Posterior vena cava (tissue), 2 donors: ENCODE data around the gene MTX2. TPM values are rescaled to one million over a fixed set of nuclear protein-coding genes. Genes with fewer than 3 reads are reported as not detected.

ENCODE experiments used
- DNase-seq: peaks from one replicate; pipeline ENCODE4 v3.0.0-alpha.2; 2020; ENCODE audit warnings: low spot score
- intact Hi-C, 2 donors: fragments of 100-400 bp; cut with DNase I; formaldehyde crosslinking; loops; one replicate each; pipeline versions ENCODE4 v1.14.1 to v1.14.2; 2022 to 2023
- long read RNA-seq, 2 donors: library from polyadenylated mRNA; unstranded; transcript quantifications; one replicate each; pipeline ENCODE4 v2.0.0, GENCODE V29; 2020 to 2021
- total RNA-seq, 2 donors: library from RNA; stranded (reverse); fragmentation: NEBNext Ultra II Directional; extraction: Animal tissue kit (Norgen Biotek cat#: 25700); gene quantifications; one replicate each; pipeline ENCODE4 v1.2.1, GENCODE V29; 2021
- donor health status: DM: yes; HTN: yes; CAD: no.
- donor health status: DM: yes; HTN: yes; CAD: no.

MTX2 gene
- 10 to 100 TPM; 18.7 to 20.1 TPM for total RNA-seq
- long read RNA-seq, donor 1, transcript MTX2-201 (10 exons, 1,364 nt), result major isoform, 11 of 15 reads
- long read RNA-seq, donor 1, partial matches to known transcripts, result 3 of 15 reads
- long read RNA-seq, donor 1, other reads (novel, unspliced or antisense), result 1 of 15 reads
- long read RNA-seq, donor 2, transcript MTX2-202 (11 exons, 1,592 nt), result minor isoform, 10 of 96 reads
- long read RNA-seq, donor 2, transcript MTX2-201 (10 exons, 1,364 nt), result major isoform, 69 of 96 reads
- long read RNA-seq, donor 2, partial matches to known transcripts, result 3 of 96 reads
- long read RNA-seq, donor 2, other reads (novel, unspliced or antisense), result 13 of 96 reads

DNA sequence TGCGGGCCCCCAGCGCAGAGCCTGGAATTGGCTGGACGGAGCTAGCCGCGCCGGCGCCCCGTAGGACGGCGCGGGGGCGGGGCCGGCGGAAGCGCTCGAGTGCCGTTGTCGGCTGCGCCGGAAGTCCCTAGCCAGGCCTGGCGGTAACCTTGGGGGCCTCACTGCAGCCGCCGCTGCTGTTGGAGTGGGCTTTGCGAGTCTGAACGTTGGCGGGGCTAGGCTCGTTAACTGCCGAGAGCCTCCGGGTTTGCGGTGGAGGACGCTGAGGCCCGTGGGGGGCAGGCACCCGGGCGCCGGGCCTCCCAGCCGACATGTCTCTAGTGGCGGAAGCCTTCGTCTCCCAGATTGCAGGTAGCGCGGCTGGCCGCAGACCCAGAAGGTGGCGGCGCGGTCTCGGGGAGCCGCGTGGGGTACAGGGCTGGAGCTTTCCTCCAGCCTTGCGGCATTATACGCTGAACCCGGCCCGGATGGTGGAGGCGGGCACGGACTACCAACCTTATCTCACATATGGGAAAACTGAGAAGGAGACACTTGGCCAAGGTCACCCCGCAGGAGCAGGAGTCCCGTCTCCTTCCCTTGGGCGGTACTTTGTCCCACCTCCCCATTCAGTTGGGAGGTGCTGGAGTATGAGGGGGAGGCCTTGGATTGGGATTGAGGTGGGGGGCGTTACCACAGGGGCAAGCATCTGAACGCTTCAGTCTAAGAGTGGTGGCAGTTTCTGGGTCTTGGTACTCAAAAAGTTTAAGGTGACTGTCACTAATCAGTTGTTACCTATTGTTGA is at the start of gene MTX2:
Gene MTX2, plus strand, starts transcription at position 124 of the 781 bp plus-strand sequence. Its CDS starts 188 bp downstream, at position 312.
- intact Hi-C loops, result no loop called here
- DNase-seq, result peak; percentile 91

- intact Hi-C loops, result no loop called here
- DNase-seq, result no peak
Observed at GRCh38 chr2:176227874-176228273, 41.4 kb upstream of the MTX2 start.

GRCh38 chr2:176234156-176234555 is 35.1 kb upstream of the MTX2 start:
- DNase-seq, result no peak
- intact Hi-C loops, result no loop called here

GRCh38 chr2:176234940-176235339 is 34.3 kb upstream of the MTX2 start:
- DNase-seq, result no peak
- intact Hi-C loops, result no loop called here

- intact Hi-C loops, result no loop called here
- no peak for DNase-seq
Observed at GRCh38 chr2:176237456-176237855, 31.8 kb upstream of the MTX2 start.

DNA sequence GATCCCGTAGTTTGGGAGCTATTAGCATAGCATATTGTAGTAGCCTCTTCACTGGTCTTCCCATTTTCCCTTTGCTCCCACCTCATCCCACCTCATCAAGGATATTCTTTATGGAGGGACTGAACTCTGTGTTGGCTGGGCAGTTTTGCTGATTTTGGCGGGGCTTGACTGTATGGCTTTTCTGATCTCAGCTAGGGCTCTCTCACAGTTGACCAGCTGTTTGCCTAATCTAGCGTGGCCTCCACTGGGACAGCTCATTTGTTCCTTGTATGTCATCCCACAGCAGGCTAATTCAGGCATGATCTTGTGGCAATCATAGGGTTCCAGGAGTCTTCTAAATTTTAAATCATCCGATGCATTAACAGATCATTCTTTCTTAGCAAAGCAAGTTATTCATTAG is 30.2 kb upstream of the MTX2 start:
- intact Hi-C loops, result no loop called here

GRCh38 chr2:176240301-176240700 is 28.9 kb upstream of the MTX2 start:
- DNase-seq, result no peak
- intact Hi-C loops, result no loop called here

More for the DNA sequence above, 30.2 kb upstream of the MTX2 start:
- DNase-seq, result no peak

- no peak for DNase-seq
- intact Hi-C loops, result no loop called here
Observed at GRCh38 chr2:176242276-176242675, 27.0 kb upstream of the MTX2 start.

DNA sequence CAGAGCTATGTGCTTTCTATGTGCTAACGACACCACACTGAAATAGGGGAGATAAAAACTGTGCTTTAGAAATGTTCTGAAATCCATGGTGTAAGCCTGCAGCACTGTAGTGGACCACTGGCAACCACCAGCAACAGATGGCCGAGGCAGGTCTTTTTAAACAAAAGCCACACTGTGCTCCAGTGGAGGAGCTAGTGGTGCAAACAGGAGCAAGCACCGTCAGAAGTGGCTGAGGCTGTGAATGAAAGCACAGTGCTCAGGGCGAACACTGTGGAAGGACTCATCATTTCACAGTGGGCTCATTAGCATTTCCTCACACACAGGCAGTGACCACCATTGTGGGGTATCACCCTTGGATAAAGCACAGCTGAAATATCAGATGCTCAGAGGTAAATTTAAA is 22.9 kb upstream of the MTX2 start:
- no peak for DNase-seq
- intact Hi-C loops, result no loop called here

GRCh38 chr2:176247859-176248258 is 21.4 kb upstream of the MTX2 start:
- no peak for DNase-seq
- intact Hi-C loops, result no loop called here

GRCh38 chr2:176251928-176252327 is 17.3 kb upstream of the MTX2 start:
- no peak for DNase-seq
- intact Hi-C loops, result no loop called here

DNA sequence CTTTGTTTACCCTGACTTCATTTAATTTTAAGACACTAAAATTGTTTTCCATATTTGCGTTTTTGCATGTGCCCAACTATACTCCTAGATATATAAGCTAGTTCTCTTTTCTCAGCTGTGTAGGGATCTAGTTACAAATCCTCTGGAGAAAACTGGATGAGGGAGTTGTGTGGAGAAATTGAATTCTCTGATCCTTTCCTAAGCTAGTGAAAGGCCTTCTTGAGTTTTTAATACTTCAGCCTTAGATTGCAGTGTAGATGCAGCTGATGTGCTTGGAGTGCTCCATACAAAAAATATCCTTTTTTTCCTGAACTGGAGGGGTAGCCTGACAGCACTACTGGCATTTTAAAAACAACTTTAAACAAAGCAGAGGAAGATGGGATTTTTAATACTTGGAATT is 8.6 kb upstream of the MTX2 start:
- no peak for DNase-seq
- intact Hi-C loops, result no loop called here

GRCh38 chr2:176261136-176261535 is 8.1 kb upstream of the MTX2 start:
- DNase-seq, result no peak
- intact Hi-C loops, result no loop called here

GRCh38 chr2:176268976-176269318 is 295 bp upstream of the MTX2 start:
- intact Hi-C loops, result no loop called here
- no peak for DNase-seq

DNA sequence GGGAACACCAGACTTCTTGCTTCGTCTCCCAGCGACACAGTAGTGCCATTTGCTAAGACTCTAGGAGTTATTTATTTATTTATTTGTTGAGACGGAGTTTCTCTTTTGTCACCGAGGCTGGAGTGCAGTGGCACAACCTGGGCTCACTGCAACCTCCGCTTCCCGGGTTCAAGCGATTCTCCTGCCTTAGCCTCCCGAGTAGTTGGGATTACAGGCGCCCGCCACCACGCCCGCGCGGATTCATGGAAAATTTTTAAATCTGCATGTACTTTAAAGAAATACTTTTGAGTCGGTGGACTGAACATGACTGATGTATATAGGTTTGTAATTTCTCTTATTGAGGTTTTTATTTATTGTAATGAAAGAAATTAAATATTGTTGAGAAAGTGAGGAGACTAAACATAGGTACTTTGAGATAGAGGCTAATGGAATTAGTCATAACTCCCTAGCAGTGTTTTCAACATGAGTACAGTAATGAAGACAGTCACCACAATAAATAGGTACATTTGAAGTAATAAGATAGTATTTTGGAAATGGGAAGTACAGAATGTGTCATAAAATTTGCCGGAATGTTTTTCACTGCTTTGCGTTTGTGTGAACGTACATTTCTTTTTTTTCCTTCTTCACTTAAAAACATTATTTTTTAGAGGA is 983 bp downstream of the MTX2 start:
- intact Hi-C loops, result no loop called here

GRCh38 chr2:176272870-176273459 is 3.7 kb downstream of the MTX2 start:
- intact Hi-C loops, result no loop called here
- no peak for DNase-seq

More for the DNA sequence above, 983 bp downstream of the MTX2 start:
- no peak for DNase-seq

- intact Hi-C loops, result no loop called here
- DNase-seq, result no peak
Observed at GRCh38 chr2:176278927-176279326, 9.7 kb downstream of the MTX2 start.

GRCh38 chr2:176280156-176280555 is 10.9 kb downstream of the MTX2 start:
- intact Hi-C loops, result no loop called here

DNA sequence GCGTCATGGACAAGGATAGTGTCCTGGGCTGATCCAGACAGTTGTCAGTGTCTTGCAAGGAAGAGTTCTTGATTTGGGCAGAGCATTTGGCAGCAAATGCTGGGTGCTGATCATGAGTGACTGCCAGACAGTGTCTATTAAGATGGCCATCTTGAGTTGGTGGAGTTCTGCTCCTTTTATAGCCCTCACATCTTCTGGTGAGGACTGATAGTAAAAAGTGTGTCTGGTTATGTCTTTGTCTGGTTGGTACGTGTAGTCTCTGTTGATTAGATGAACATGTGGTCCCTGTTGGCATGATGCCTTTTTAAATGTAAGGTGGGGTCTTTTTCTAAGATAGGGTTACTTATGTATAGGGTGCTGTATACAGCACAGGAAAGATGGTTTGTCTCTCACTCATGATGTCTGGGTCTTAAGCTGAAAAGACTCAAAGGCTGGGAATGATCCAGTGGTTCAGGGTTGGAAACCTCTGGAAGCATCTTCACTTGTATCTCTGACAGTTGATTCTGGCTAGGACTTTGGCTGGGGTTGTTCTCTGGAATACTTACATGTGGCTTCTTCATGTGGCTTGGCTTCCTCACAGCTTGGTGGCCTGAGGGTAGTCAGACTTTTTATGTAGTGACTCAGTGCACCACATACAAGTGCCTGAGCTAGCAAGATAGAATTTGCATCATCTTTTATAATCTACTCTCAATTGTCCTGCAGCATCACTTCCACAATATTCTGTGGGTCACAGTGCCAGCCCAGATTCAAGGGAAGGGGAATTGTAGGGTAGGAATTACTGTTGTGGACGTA is 11.8 kb downstream of the MTX2 start:
- no peak for DNase-seq
- intact Hi-C loops, result no loop called here

More at GRCh38 chr2:176280156-176280555, 10.9 kb downstream of the MTX2 start:
- DNase-seq, result no peak
